Mesendoderm (in vitro differentiated cells): ENCODE results near the gene TRABD2A.

Experiments
- DNase-seq: peaks from one replicate; pipeline ENCODE4 v3.0.0; 2013
- H2AK5ac ChIP-seq: 2 replicates; pipeline ENCODE4 v1.6.1; 2013; ENCODE audit warnings: low read length, inconsistent platforms
- H2BK120ac ChIP-seq: 2 replicates; pipeline ENCODE4 v1.6.1; 2013; ENCODE audit warnings: low read depth, mild to moderate bottlenecking, low read length, moderate library complexity, mixed read lengths
- H2BK15ac ChIP-seq: replicated peaks from 2 replicates; pipeline ENCODE4 v1.6.1; 2013; ENCODE audit warnings: low read depth, mild to moderate bottlenecking, moderate library complexity
- H2BK5ac ChIP-seq: 2 replicates; pipeline ENCODE4 v1.6.1; 2013; ENCODE audit warnings: low read length, inconsistent platforms
- H3K18ac ChIP-seq: 2 replicates; pipeline ENCODE4 v1.6.1; 2013; ENCODE audit warnings: mild to moderate bottlenecking, low read length, mixed read lengths
- H3K23ac ChIP-seq: one replicate; pipeline ENCODE4 v1.6.1; 2013; ENCODE audit warnings: low read length
- H3K27ac ChIP-seq: 2 replicates; pipeline ENCODE4 v1.5.1; 2013; ENCODE audit warnings: low read depth, mild to moderate bottlenecking, inconsistent platforms, low read length, moderate library complexity
- H3K27me3 ChIP-seq: 2 replicates; pipeline ENCODE4 v1.6.1; 2013; ENCODE audit warnings: low read length, control low read depth, mild to moderate bottlenecking, inconsistent platforms; ENCODE audit not compliant: insufficient read depth, poor library complexity
- H3K36me3 ChIP-seq: 2 replicates; pipeline ENCODE4 v1.6.1; 2013; ENCODE audit warnings: low read length, inconsistent platforms; ENCODE audit not compliant: control insufficient read depth, insufficient read depth
- H3K4ac ChIP-seq: one replicate; pipeline ENCODE4 v1.6.1; 2013; ENCODE audit warnings: low read depth, mild to moderate bottlenecking, low read length, moderate library complexity
- H3K4me1 ChIP-seq: 2 replicates; pipeline ENCODE4 v1.6.1; 2013; ENCODE audit warnings: low read depth, low read length, inconsistent platforms; ENCODE audit not compliant: control insufficient read depth
- H3K4me2 ChIP-seq: 2 replicates; pipeline ENCODE4 v1.6.1; 2013; ENCODE audit warnings: low read length
- H3K4me3 ChIP-seq: 2 replicates; pipeline ENCODE4 v1.5.1; 2013; ENCODE audit warnings: mild to moderate bottlenecking, low read length
- H3K56ac ChIP-seq: one replicate; pipeline ENCODE4 v1.6.1; 2013; ENCODE audit warnings: low read length
- H3K79me1 ChIP-seq: 2 replicates; pipeline ENCODE4 v1.6.1; 2013; ENCODE audit warnings: low read length, inconsistent platforms
- H3K79me2 ChIP-seq: 2 replicates; pipeline ENCODE4 v1.6.1; 2013; ENCODE audit warnings: mild to moderate bottlenecking, low read length; ENCODE audit not compliant: control insufficient read depth, insufficient read depth
- H3K9ac ChIP-seq: 2 replicates; pipeline ENCODE4 v1.6.1; 2013; ENCODE audit warnings: low read length, inconsistent platforms
- H4K5ac ChIP-seq: one replicate; pipeline ENCODE4 v1.6.1; 2013; ENCODE audit warnings: low read length
- H4K8ac ChIP-seq: one replicate; pipeline ENCODE4 v1.6.1; 2013; ENCODE audit warnings: low read depth, mild to moderate bottlenecking, control low read depth, low read length, moderate library complexity
- WGBS: extraction: QIAGEN DNeasy Blood & Tissue Kit; methylation state at CpG from one replicate; pipeline ENCODE4 v1.1.7; 2013; ENCODE audit warnings: low lambda C conversion rate, missing lambda C conversion rate; ENCODE audit not compliant: insufficient coverage; ENCODE audit errors: extremely low coverage; 5-methylcytosine and 5-hydroxymethylcytosine counted together

Gene TRABD2A

GRCh38 chr2:84827978-84828575, 52.8 kb downstream of the TRABD2A start:
- no peak overlapping the region for H4K8ac ChIP-seq
- no peak for DNase-seq
- H4K5ac ChIP-seq: no peak overlapping the region
- H2BK120ac ChIP-seq: no peak overlapping the region
- H3K56ac ChIP-seq: no peak overlapping the region
- H2AK5ac ChIP-seq: no peak overlapping the region
- H3K27me3 ChIP-seq: no peaks in the 10 kb centered on the region
- no peak overlapping the region for H3K27ac ChIP-seq
- H3K18ac ChIP-seq: no peak overlapping the region
- no peak overlapping the region for H3K9ac ChIP-seq
- no peaks in the 10 kb centered on the region for H3K79me1 ChIP-seq
- no peak overlapping the region for H2BK5ac ChIP-seq
- H3K79me2 ChIP-seq: no peaks in the 10 kb centered on the region
- no peak overlapping the region for H3K4ac ChIP-seq
- no peak overlapping the region for H2BK15ac ChIP-seq
- no peak overlapping the region for H3K4me2 ChIP-seq
- peaks cover 3% of the 10 kb centered on the region for H3K4me1 ChIP-seq
- no CpG with 5 or more reads among the region's 2 CpGs for WGBS
- H3K23ac ChIP-seq: no peak overlapping the region
- no peaks in the 10 kb centered on the region for H3K36me3 ChIP-seq
- H3K4me3 ChIP-seq: no peak overlapping the region

- Histone ChIP-seq H3K18ac (no peak overlapping the region), H3K4me1 (no peaks in the 10 kb centered on the region), H3K4ac (no peak overlapping the region), H2BK5ac (no peak overlapping the region), H3K23ac (no peak overlapping the region), H3K27ac (no peak overlapping the region), H3K4me3 (no peak overlapping the region), H3K36me3 (no peaks in the 10 kb centered on the region), H3K56ac (no peak overlapping the region), H3K27me3 (no peaks in the 10 kb centered on the region), H3K9ac (no peak overlapping the region), H2BK15ac (no peak overlapping the region), H2AK5ac (no peak overlapping the region), H4K8ac (no peak overlapping the region), H2BK120ac (no peak overlapping the region), H3K79me2 (no peaks in the 10 kb centered on the region), H3K4me2 (no peak overlapping the region), H4K5ac (no peak overlapping the region), H3K79me1 (no peaks in the 10 kb centered on the region)
- WGBS: no CpG with 5 or more reads among the region's 21 CpGs
- no peak for DNase-seq
Measured at GRCh38 chr2:84823788-84824187, 57.1 kb downstream of the TRABD2A start.

- Histone ChIP-seq H2BK15ac (no peak overlapping the region), H3K56ac (no peak overlapping the region), H3K79me2 (no peaks in the 10 kb centered on the region), H3K4me3 (no peak overlapping the region), H2AK5ac (no peak overlapping the region), H3K4ac (no peak overlapping the region), H3K36me3 (no peaks in the 10 kb centered on the region), H2BK120ac (no peak overlapping the region), H3K23ac (no peak overlapping the region), H3K4me1 (no peaks in the 10 kb centered on the region), H3K79me1 (no peaks in the 10 kb centered on the region), H3K18ac (no peak overlapping the region), H4K8ac (no peak overlapping the region), H4K5ac (no peak overlapping the region), H3K9ac (no peak overlapping the region), H2BK5ac (no peak overlapping the region), H3K27me3 (no peaks in the 10 kb centered on the region), H3K27ac (no peak overlapping the region), H3K4me2 (no peak overlapping the region)
- DNase-seq: no peak
- no CpG with 5 or more reads among the region's 5 CpGs for WGBS
Measured at GRCh38 chr2:84823229-84823628, 57.7 kb downstream of the TRABD2A start.

GRCh38 chr2:84821806-84822205, 59.1 kb downstream of the TRABD2A start:
- H2BK120ac ChIP-seq: no peak overlapping the region
- H3K56ac ChIP-seq: no peak overlapping the region
- H3K36me3 ChIP-seq: no peaks in the 10 kb centered on the region
- no peaks in the 10 kb centered on the region for H3K27me3 ChIP-seq
- no CpG with 5 or more reads among the region's 7 CpGs for WGBS
- H2BK15ac ChIP-seq: no peak overlapping the region
- H3K4me3 ChIP-seq: no peak overlapping the region
- no peak overlapping the region for H2BK5ac ChIP-seq
- no peak overlapping the region for H3K27ac ChIP-seq
- no peak overlapping the region for H3K18ac ChIP-seq
- H3K4me2 ChIP-seq: no peak overlapping the region
- H4K8ac ChIP-seq: no peak overlapping the region
- no peaks in the 10 kb centered on the region for H3K4me1 ChIP-seq
- no peak overlapping the region for H4K5ac ChIP-seq
- H3K9ac ChIP-seq: no peak overlapping the region
- H3K4ac ChIP-seq: no peak overlapping the region
- H3K79me2 ChIP-seq: no peaks in the 10 kb centered on the region
- H3K79me1 ChIP-seq: no peaks in the 10 kb centered on the region
- no peak overlapping the region for H2AK5ac ChIP-seq
- H3K23ac ChIP-seq: no peak overlapping the region
- DNase-seq: no peak

- no peak overlapping the region for H2BK120ac ChIP-seq
- H3K23ac ChIP-seq: no peak overlapping the region
- H3K79me1 ChIP-seq: no peaks in the 10 kb centered on the region
- H3K4ac ChIP-seq: no peak overlapping the region
- H3K4me1 ChIP-seq: peaks cover 2% of the 10 kb centered on the region
- H3K18ac ChIP-seq: no peak overlapping the region
- no peak overlapping the region for H3K9ac ChIP-seq
- H2AK5ac ChIP-seq: no peak overlapping the region
- no peak overlapping the region for H2BK5ac ChIP-seq
- H3K56ac ChIP-seq: no peak overlapping the region
- no peaks in the 10 kb centered on the region for H3K79me2 ChIP-seq
- DNase-seq: no peak
- no CpG with 5 or more reads among the region's 2 CpGs for WGBS
- H3K4me3 ChIP-seq: no peak overlapping the region
- H4K5ac ChIP-seq: no peak overlapping the region
- no peak overlapping the region for H2BK15ac ChIP-seq
- H3K27ac ChIP-seq: no peak overlapping the region
- H4K8ac ChIP-seq: no peak overlapping the region
- no peaks in the 10 kb centered on the region for H3K27me3 ChIP-seq
- no peaks in the 10 kb centered on the region for H3K36me3 ChIP-seq
- no peak overlapping the region for H3K4me2 ChIP-seq
Measured at GRCh38 chr2:84817239-84817655, 63.6 kb downstream of the TRABD2A start.

GRCh38 chr2:84816426-84817026, 64.4 kb downstream of the TRABD2A start:
- Histone ChIP-seq H2BK120ac (no peak overlapping the region), H4K5ac (no peak overlapping the region), H3K23ac (no peak overlapping the region), H3K56ac (no peak overlapping the region), H3K4me3 (no peak overlapping the region), H3K27me3 (no peaks in the 10 kb centered on the region), H2BK5ac (no peak overlapping the region), H3K18ac (no peak overlapping the region), H2AK5ac (no peak overlapping the region), H3K79me1 (no peaks in the 10 kb centered on the region), H3K36me3 (no peaks in the 10 kb centered on the region), H3K9ac (no peak overlapping the region), H3K79me2 (no peaks in the 10 kb centered on the region), H3K4ac (no peak overlapping the region), H4K8ac (no peak overlapping the region), H3K4me2 (no peak overlapping the region), H2BK15ac (no peak overlapping the region), H3K27ac (no peak overlapping the region), H3K4me1 (peaks cover 2% of the 10 kb centered on the region)
- no peak for DNase-seq
- WGBS: no CpG with 5 or more reads among the region's 6 CpGs
